ENCODE data around the gene SCD. TPM values are rescaled to one million over a fixed set of nuclear protein-coding genes. Genes with fewer than 3 reads are reported as not detected.
"Not testable (repeated sequence)": the region's sequence is repeated elsewhere in the genome, so short reads cannot be mapped to it uniquely, and the experiment has no call there.

SCD gene
- 10 to 100 TPM in 1 of 4 donors, 1 to 10 TPM in 3; 2.2 to 29.7 (median 5.1) TPM for total RNA-seq

GRCh38 chr10:100346765-100347567, at the start of gene SCD:
TSS of gene SCD (plus strand) at chr10:100347233. CDS start at chr10:100347505, 272 bp downstream.
- intact Hi-C loops (cut with DNase I), result no loop called here
- no peaks in the 10 kb centered on the region for H3K9me3 ChIP-seq
- no peak within 1 kb of the TSS for H3K27ac ChIP-seq
- DNase-seq, result peak; percentile 45 to 61
- WGBS, 2 donors, result 0 to 2% methylated on average over 34 to 37 of the region's 73 CpGs
- no peak for TF ChIP-seq CTCF (IDR thresholded peaks at IDR 0.05)
- TF ChIP-seq POLR2A (IDR thresholded peaks at IDR 0.05), result peak in 1 of 2 donors; percentile 39
- peak within 1 kb of the TSS; percentile 4 to 50 (median 19) for H3K4me3 ChIP-seq (replicated peaks in 1 of 3)
- no peaks in the 10 kb centered on the region for H3K36me3 ChIP-seq
- no peaks in the 10 kb centered on the region for H3K27me3 ChIP-seq
- peaks cover 4 to 15% of the 10 kb centered on the region in 2 donors for H3K4me1 ChIP-seq

GRCh38 chr10:100297242-100297641, 49.8 kb upstream of the SCD start:
- no peaks in the 10 kb centered on the region for H3K36me3 ChIP-seq
- WGBS, 2 donors, result 78 to 83% methylated on average over 9 of the region's 9 CpGs
- no peaks in the 10 kb centered on the region for H3K4me1 ChIP-seq
- no peak overlapping the region for H3K4me3 ChIP-seq (replicated peaks in 1 of 3)
- no peaks in the 10 kb centered on the region for H3K9me3 ChIP-seq
- no peak overlapping the region for H3K27ac ChIP-seq
- intact Hi-C loops (cut with DNase I), result no loop called here
- DNase-seq, result no peak
- TF ChIP-seq POLR2A (IDR thresholded peaks at IDR 0.05) (no peak), CTCF (IDR thresholded peaks at IDR 0.05) (no peak)
- H3K27me3 ChIP-seq, result no peaks in the 10 kb centered on the region

- H3K27me3 ChIP-seq; intact Hi-C loops (cut with DNase I): not testable (repeated sequence)
- 52 to 59% methylated on average over 5 of the region's 5 CpGs for WGBS, 2 donors
Observed at GRCh38 chr10:100301123-100301522, 45.9 kb upstream of the SCD start.

GRCh38 chr10:100303724-100304319, 43.2 kb upstream of the SCD start:
- intact Hi-C loops (cut with DNase I), result no loop called here
- Histone ChIP-seq H3K27me3 (no peaks in the 10 kb centered on the region), H3K36me3 (no peaks in the 10 kb centered on the region), H3K27ac (no peak overlapping the region), H3K9me3 (no peaks in the 10 kb centered on the region), H3K4me3 (replicated peaks in 1 of 3) (no peak overlapping the region), H3K4me1 (no peaks in the 10 kb centered on the region)
- no peak for DNase-seq
- WGBS, 2 donors, result 24 to 33% methylated on average over 7 of the region's 7 CpGs
- no peak for TF ChIP-seq POLR2A (IDR thresholded peaks at IDR 0.05)
- peak in 4 of 6 experiments; percentile 12 to 44 (median 42) for TF ChIP-seq CTCF (IDR thresholded peaks at IDR 0.05)

More at GRCh38 chr10:100301123-100301522, 45.9 kb upstream of the SCD start:
- H3K36me3 ChIP-seq; H3K4me1 ChIP-seq; H3K27ac ChIP-seq; H3K9me3 ChIP-seq; DNase-seq; H3K4me3 ChIP-seq (replicated peaks in 1 of 3): not testable (repeated sequence)

GRCh38 chr10:100304414-100304813, 42.6 kb upstream of the SCD start:
- intact Hi-C loops (cut with DNase I), result no loop called here
- Histone ChIP-seq H3K9me3 (no peaks in the 10 kb centered on the region), H3K4me1 (no peaks in the 10 kb centered on the region), H3K27me3 (no peaks in the 10 kb centered on the region), H3K27ac (no peak overlapping the region), H3K4me3 (replicated peaks in 1 of 3) (no peak overlapping the region), H3K36me3 (no peaks in the 10 kb centered on the region)
- DNase-seq, result no peak
- 89 to 92% methylated on average over 3 of the region's 3 CpGs for WGBS, 2 donors
- TF ChIP-seq CTCF (IDR thresholded peaks at IDR 0.05), result no peak
- no peak for TF ChIP-seq POLR2A (IDR thresholded peaks at IDR 0.05)

Measured in thyroid gland (tissue), 4 donors.